Measurements from ENCODE around the gene TTC19.
"Not testable (repeated sequence)": the region's sequence is repeated elsewhere in the genome, so short reads cannot be mapped to it uniquely, and the experiment has no call there.

Gene TTC19

GRCh38 chr17:16036261-16036660, 36.6 kb downstream of the TTC19 start:
- no peak for DNase-seq

DNA sequence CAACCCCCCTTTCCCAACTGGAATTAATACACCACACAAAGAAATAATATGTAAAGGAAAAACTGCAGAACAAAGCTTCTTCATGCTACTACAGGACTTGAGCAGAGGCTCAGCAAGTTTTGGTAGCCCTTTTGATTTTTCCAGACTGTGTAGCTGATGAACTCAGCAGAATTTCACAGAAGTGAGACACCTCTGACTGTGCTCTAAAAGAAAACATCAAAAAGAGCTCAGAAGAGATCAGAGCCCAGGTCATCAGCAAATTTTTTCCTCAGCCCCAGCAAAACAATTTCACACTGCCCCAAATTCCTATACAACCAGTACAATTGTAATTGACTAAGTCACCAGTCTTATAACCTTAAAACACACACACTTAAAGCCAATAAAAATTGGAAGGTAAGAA, 38.0 kb downstream of the TTC19 start:
- DNase-seq: no peak

GRCh38 chr17:16040710-16041251, 41.2 kb downstream of the TTC19 start:
- no peak for DNase-seq

DNA sequence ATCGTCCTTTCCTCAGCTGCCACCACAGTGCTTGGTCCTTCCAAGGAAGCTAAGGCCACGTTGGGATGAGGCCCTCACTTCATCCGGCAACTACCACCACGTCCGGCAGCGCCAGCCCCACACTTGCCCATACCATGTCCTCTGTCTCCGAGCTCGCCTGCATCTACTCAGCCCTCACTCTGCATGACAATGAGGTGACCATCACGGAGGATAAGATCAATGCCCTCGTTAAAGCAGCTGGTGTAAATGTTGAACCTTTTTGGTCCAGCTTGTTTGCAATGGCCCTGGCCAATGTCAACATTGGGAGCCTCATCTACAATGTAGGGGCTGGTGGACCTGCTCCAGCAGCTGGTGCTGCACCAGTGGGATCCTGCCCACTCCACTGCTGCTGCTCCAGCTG, 44.9 kb downstream of the TTC19 start:
- DNase-seq: no peak

DNA sequence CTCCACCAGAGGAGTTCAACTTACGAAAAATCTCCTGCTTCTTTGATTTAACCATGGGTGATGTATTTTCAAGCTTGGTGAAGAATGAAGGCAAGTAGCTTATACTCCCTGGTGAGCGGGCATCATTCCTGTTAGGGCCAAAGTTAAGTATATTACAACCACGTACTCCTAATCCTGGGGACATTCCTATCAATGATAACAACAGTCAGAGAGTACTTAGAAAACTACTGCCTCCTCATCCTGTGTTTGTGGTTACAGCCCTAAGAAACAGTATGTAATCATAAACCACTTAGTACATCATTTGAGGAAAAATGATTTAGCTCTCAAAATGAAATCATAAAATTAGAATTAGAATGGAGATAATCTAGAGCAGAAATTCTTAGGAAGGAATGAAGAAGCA, 47.3 kb downstream of the TTC19 start:
- no peak for DNase-seq

- no peak for DNase-seq
These were observed 49.3 kb downstream of the TTC19 start for GRCh38 chr17:16048811-16049449.

DNA sequence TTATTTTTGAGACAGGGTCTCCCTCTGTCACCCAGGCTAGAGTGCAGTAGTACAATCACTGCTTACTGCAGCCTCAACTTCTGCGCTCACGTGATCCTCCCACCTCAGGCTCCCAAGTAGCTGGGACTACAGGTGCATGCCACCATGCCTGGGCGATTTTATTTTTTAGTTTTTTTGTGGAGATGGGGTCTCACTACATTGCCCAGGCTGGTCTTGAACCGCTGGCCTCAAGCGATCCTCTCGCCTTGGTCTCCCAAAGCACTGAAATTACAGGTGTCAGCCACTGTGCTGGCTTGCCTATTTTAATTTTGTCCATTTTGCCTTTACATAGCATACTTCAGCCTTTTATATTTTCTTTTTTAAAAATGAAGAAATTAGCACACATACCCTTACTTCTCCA, 51.2 kb downstream of the TTC19 start:
- DNase-seq: no peak

- no peak for DNase-seq
These were observed 52.9 kb downstream of the TTC19 start for GRCh38 chr17:16052486-16052885.

GRCh38 chr17:16055139-16055538, 55.5 kb downstream of the TTC19 start:
- not testable (repeated sequence) for DNase-seq

DNA sequence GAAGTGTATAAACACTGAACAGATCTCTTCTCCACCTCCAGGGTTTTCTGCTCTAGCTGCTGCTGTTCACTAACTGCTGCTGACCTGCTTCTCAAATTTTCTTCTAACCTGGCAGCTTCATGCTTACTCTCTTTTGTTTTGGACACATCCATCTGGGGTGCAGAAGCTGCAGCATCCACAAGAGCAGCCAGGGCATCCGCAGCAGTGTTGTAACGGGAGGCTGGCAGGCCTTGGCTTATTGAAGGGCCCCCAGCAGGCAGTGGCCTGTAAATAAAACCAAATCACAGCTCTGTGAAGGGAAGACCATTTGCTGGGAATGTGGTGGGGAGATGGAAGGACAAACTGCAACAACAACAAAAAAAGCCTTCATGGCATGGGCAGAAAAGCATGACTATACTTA, 62.0 kb downstream of the TTC19 start:
- no peak for DNase-seq

DNA sequence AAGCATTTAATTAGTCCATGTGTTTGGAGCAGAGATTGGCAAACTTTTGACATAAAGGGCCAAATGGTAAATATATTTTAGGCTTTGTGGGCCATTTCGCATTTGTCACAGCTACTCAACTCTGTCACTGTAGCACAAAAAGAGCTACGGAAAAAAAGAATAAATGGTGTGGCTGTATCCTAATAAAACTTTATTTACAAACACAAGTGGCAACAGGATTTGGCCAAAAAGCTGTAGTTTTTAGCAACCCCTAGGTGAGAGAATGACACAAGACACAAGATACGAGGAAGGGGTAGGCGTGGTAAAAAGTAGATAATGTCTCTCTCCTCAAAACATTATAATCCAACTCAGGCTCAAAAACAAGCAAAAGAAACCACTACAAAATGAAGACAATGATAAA, 66.5 kb downstream of the TTC19 start:
- no peak for DNase-seq

- no peak for DNase-seq
These were observed 68.7 kb downstream of the TTC19 start for GRCh38 chr17:16068323-16068722.

- DNase-seq: no peak
These were observed 72.4 kb downstream of the TTC19 start for GRCh38 chr17:16072031-16072430.

DNA sequence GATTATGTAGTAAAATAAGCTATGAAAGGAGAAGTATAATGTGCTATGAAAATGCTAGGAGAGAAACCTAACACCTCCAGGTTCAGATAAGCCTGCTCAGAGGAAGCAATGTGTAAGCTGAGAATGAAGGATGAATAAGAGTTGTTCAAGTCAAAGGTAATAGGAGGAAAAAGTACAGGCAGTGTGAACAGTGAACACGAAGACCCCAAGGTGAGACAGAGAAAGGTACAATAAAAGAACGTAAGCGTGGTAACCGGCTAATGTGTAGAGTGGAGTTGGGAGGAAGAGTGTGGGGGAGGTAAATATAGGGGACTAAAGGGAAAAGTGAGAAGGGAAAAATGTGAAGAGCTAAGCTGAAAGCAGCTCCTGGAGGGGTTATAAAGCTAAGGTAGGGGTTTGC, 74.2 kb downstream of the TTC19 start:
- no peak for DNase-seq

DNA sequence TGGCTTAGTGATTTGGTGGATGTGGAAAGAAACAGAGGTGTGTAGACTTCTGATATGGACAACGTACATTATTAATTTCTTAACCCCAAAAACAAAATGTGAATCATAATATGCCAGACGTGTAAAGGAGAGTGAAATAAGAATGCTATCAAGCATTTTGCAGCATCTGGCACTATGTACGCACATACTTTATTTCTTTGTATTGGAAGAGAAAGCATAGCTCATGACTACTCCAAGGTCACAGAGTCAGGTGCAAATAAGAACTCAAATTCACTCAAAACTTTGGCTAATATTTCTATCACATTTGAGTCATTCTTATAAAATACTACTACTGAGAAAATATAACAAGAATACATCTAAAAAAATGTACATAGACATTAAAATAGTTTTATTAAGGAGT, 74.8 kb downstream of the TTC19 start:
- no peak for DNase-seq

- no peak for DNase-seq
These were observed 76.3 kb downstream of the TTC19 start for GRCh38 chr17:16075949-16076348.

Measured in stimulated activated naive CD4-positive, alpha-beta T cell treated with Interleukin-2 at 50 U/mL for 16 hours (primary cell).